Measurements from ENCODE around the gene DPYD.

DNA sequence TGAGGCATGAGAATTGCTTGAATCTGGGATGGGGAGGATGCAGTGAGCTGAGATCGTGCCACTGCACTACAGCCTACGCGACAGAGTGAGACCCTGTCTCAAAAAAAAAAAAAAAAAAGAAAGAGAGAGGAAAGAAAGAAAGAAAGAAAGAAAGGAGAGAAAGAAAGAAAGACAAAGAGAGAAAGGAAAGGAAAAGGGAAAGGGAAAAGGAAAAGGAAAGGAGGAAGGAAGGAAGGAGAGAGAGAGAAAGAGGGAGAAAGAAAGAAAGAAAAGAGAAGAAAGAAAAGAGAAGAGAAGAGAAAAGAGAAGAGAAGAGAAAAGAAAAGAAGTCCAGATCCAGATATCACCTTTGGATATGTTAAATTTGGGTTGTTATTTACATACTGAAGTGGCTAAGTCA, 106.0 kb downstream of the DPYD start:
- TF ChIP-seq, protein P1, sequence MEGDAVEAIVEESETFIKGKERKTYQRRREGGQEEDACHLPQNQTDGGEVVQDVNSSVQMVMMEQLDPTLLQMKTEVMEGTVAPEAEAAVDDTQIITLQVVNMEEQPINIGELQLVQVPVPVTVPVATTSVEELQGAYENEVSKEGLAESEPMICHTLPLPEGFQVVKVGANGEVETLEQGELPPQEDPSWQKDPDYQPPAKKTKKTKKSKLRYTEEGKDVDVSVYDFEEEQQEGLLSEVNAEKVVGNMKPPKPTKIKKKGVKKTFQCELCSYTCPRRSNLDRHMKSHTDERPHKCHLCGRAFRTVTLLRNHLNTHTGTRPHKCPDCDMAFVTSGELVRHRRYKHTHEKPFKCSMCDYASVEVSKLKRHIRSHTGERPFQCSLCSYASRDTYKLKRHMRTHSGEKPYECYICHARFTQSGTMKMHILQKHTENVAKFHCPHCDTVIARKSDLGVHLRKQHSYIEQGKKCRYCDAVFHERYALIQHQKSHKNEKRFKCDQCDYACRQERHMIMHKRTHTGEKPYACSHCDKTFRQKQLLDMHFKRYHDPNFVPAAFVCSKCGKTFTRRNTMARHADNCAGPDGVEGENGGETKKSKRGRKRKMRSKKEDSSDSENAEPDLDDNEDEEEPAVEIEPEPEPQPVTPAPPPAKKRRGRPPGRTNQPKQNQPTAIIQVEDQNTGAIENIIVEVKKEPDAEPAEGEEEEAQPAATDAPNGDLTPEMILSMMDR (IDR thresholded peaks at IDR 0.05) = no peak
- TF ChIP-seq ZFX (IDR thresholded peaks at IDR 0.05; ENCODE audit: borderline replicate concordance) = no peak
